Mesendoderm (in vitro differentiated cells): Measurements from ENCODE around the gene MUC15.
"Not testable (repeated sequence)": the region's sequence is repeated elsewhere in the genome, so short reads cannot be mapped to it uniquely, and the experiment has no call there.

Source experiments
- DNase-seq: peaks from one replicate; pipeline ENCODE4 v3.0.0; 2013
- H2AK5ac ChIP-seq: 2 replicates; pipeline ENCODE4 v1.6.1; 2013; ENCODE audit warnings: low read length, inconsistent platforms
- H2BK120ac ChIP-seq: 2 replicates; pipeline ENCODE4 v1.6.1; 2013; ENCODE audit warnings: low read depth, mild to moderate bottlenecking, low read length, moderate library complexity, mixed read lengths
- H2BK15ac ChIP-seq: replicated peaks from 2 replicates; pipeline ENCODE4 v1.6.1; 2013; ENCODE audit warnings: low read depth, mild to moderate bottlenecking, moderate library complexity
- H2BK5ac ChIP-seq: 2 replicates; pipeline ENCODE4 v1.6.1; 2013; ENCODE audit warnings: low read length, inconsistent platforms
- H3K18ac ChIP-seq: 2 replicates; pipeline ENCODE4 v1.6.1; 2013; ENCODE audit warnings: mild to moderate bottlenecking, low read length, mixed read lengths
- H3K23ac ChIP-seq: one replicate; pipeline ENCODE4 v1.6.1; 2013; ENCODE audit warnings: low read length
- H3K27ac ChIP-seq: 2 replicates; pipeline ENCODE4 v1.5.1; 2013; ENCODE audit warnings: low read depth, mild to moderate bottlenecking, inconsistent platforms, low read length, moderate library complexity
- H3K27me3 ChIP-seq: 2 replicates; pipeline ENCODE4 v1.6.1; 2013; ENCODE audit warnings: low read length, control low read depth, mild to moderate bottlenecking, inconsistent platforms; ENCODE audit not compliant: insufficient read depth, poor library complexity
- H3K36me3 ChIP-seq: 2 replicates; pipeline ENCODE4 v1.6.1; 2013; ENCODE audit warnings: low read length, inconsistent platforms; ENCODE audit not compliant: control insufficient read depth, insufficient read depth
- H3K4ac ChIP-seq: one replicate; pipeline ENCODE4 v1.6.1; 2013; ENCODE audit warnings: low read depth, mild to moderate bottlenecking, low read length, moderate library complexity
- H3K4me1 ChIP-seq: 2 replicates; pipeline ENCODE4 v1.6.1; 2013; ENCODE audit warnings: low read depth, low read length, inconsistent platforms; ENCODE audit not compliant: control insufficient read depth
- H3K4me2 ChIP-seq: 2 replicates; pipeline ENCODE4 v1.6.1; 2013; ENCODE audit warnings: low read length
- H3K4me3 ChIP-seq: 2 replicates; pipeline ENCODE4 v1.5.1; 2013; ENCODE audit warnings: mild to moderate bottlenecking, low read length
- H3K56ac ChIP-seq: one replicate; pipeline ENCODE4 v1.6.1; 2013; ENCODE audit warnings: low read length
- H3K79me1 ChIP-seq: 2 replicates; pipeline ENCODE4 v1.6.1; 2013; ENCODE audit warnings: low read length, inconsistent platforms
- H3K79me2 ChIP-seq: 2 replicates; pipeline ENCODE4 v1.6.1; 2013; ENCODE audit warnings: mild to moderate bottlenecking, low read length; ENCODE audit not compliant: control insufficient read depth, insufficient read depth
- H3K9ac ChIP-seq: 2 replicates; pipeline ENCODE4 v1.6.1; 2013; ENCODE audit warnings: low read length, inconsistent platforms
- H4K5ac ChIP-seq: one replicate; pipeline ENCODE4 v1.6.1; 2013; ENCODE audit warnings: low read length
- H4K8ac ChIP-seq: one replicate; pipeline ENCODE4 v1.6.1; 2013; ENCODE audit warnings: low read depth, mild to moderate bottlenecking, control low read depth, low read length, moderate library complexity
- WGBS: extraction: QIAGEN DNeasy Blood & Tissue Kit; methylation state at CpG from one replicate; pipeline ENCODE4 v1.1.7; 2013; ENCODE audit warnings: low lambda C conversion rate, missing lambda C conversion rate; ENCODE audit not compliant: insufficient coverage; ENCODE audit errors: extremely low coverage; 5-methylcytosine and 5-hydroxymethylcytosine counted together

MUC15 gene

GRCh38 chr11:26597049-26597689 lies 25.1 kb upstream of the MUC15 start:
- not testable (repeated sequence) for H3K4me3 ChIP-seq, H3K36me3 ChIP-seq
- no CpG with 5 or more reads among the region's 20 CpGs for WGBS

DNA sequence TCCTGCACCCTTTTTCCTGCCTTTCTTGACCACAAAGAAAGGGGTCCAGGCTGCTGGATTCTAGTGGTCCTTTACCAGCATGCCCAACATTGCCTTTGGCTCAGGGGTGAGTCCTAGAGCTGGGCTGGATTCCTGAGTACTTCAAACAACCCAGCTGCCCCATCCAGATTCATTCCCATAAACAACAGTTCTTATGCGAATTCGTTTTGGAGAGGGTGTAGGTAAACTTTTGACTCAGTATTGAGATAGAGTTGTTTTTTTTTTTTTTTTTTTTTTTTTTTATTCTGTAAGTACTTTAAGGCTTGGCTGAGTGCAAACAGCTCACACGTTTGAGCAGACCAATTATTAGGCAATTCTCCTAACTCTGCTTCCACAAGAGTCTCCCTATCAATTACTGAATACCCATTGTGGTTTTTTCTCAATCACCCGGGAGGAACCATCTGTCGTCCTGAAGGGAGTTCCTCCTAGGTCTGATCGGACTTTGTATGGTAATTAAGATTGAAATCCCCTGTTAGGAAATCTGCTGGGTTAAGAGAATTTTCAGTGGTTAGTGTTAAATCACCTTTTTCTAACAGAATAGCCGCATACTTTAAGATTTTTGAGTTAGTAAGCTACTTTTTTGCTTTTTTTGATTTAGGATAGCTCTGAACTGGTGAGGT lies 23.3 kb upstream of the MUC15 start:
- H3K56ac ChIP-seq, result peak overlapping the region; percentile 15
- H3K23ac ChIP-seq, H3K4me1 ChIP-seq, H3K4ac ChIP-seq, H4K5ac ChIP-seq, H3K4me3 ChIP-seq, H3K27ac ChIP-seq, H3K27me3 ChIP-seq, H2BK15ac ChIP-seq, H4K8ac ChIP-seq, H2BK5ac ChIP-seq, H3K79me2 ChIP-seq, H2AK5ac ChIP-seq, H3K9ac ChIP-seq, H3K4me2 ChIP-seq, H3K79me1 ChIP-seq, H3K36me3 ChIP-seq: not testable (repeated sequence)
- H2BK120ac ChIP-seq, result peak overlapping the region; percentile 38
- peak; percentile 53 for DNase-seq
- peak overlapping the region; percentile 51 for H3K18ac ChIP-seq
- no CpG with 5 or more reads among the region's 7 CpGs for WGBS

More at GRCh38 chr11:26597049-26597689, 25.1 kb upstream of the MUC15 start:
- H2BK15ac ChIP-seq, H3K9ac ChIP-seq, H3K79me2 ChIP-seq, H3K79me1 ChIP-seq, H3K4me2 ChIP-seq, H3K18ac ChIP-seq, H2AK5ac ChIP-seq, H3K23ac ChIP-seq, H3K56ac ChIP-seq, H4K8ac ChIP-seq, H2BK120ac ChIP-seq, H3K27ac ChIP-seq, H2BK5ac ChIP-seq, H4K5ac ChIP-seq, H3K27me3 ChIP-seq, DNase-seq, H3K4me1 ChIP-seq, H3K4ac ChIP-seq: not testable (repeated sequence)

DNA sequence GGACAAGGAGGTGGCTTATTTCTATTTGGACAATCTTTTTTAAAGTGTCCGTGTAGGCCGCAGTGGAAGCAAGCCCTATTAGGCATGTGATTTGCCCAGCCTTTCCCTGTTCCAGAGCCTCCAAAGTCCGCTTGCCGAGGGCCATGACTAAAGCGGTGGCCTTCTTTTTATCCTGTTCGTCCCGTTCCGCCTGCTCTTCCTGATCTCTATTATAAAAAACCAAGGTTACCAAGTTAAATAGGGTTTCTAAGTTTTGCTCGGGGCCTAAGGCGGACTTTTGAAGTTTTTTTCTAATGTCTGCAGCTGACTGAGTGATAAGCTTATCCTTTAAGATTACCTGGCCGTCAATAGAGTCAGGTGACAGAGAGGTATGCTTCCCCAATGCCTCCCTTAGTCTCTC lies 21.6 kb upstream of the MUC15 start:
- DNase-seq, result no peak
- Histone ChIP-seq H3K9ac (no peak overlapping the region), H3K27me3 (no peaks in the 10 kb centered on the region), H3K36me3 (no peaks in the 10 kb centered on the region), H3K4ac (no peak overlapping the region), H4K8ac (no peak overlapping the region), H3K79me1 (no peaks in the 10 kb centered on the region), H3K18ac (no peak overlapping the region), H2BK5ac (no peak overlapping the region), H3K79me2 (no peaks in the 10 kb centered on the region), H3K4me2 (no peak overlapping the region), H2AK5ac (no peak overlapping the region), H2BK120ac (no peak overlapping the region), H3K4me1 (no peaks in the 10 kb centered on the region), H3K56ac (no peak overlapping the region), H3K27ac (no peak overlapping the region), H3K4me3 (no peak overlapping the region), H4K5ac (no peak overlapping the region), H2BK15ac (no peak overlapping the region), H3K23ac (no peak overlapping the region)
- WGBS, result no CpG with 5 or more reads among the region's 11 CpGs

GRCh38 chr11:26587073-26587472 lies 15.0 kb upstream of the MUC15 start:
- H4K5ac ChIP-seq, result no peak overlapping the region
- H3K23ac ChIP-seq, result no peak overlapping the region
- no peak overlapping the region for H3K4me2 ChIP-seq
- no peak overlapping the region for H2BK5ac ChIP-seq
- DNase-seq, result no peak
- H3K4ac ChIP-seq, result no peak overlapping the region
- H3K79me2 ChIP-seq, result no peaks in the 10 kb centered on the region
- no peak overlapping the region for H3K9ac ChIP-seq
- H3K36me3 ChIP-seq, result no peaks in the 10 kb centered on the region
- no peaks in the 10 kb centered on the region for H3K79me1 ChIP-seq
- no peaks in the 10 kb centered on the region for H3K4me1 ChIP-seq
- no peak overlapping the region for H3K4me3 ChIP-seq
- H3K56ac ChIP-seq, result no peak overlapping the region
- no peak overlapping the region for H2BK120ac ChIP-seq
- no peak overlapping the region for H2AK5ac ChIP-seq
- H2BK15ac ChIP-seq, result no peak overlapping the region
- H4K8ac ChIP-seq, result no peak overlapping the region
- H3K27ac ChIP-seq, result no peak overlapping the region
- WGBS, result no CpG with 5 or more reads among the region's 2 CpGs
- no peak overlapping the region for H3K18ac ChIP-seq
- no peaks in the 10 kb centered on the region for H3K27me3 ChIP-seq

DNA sequence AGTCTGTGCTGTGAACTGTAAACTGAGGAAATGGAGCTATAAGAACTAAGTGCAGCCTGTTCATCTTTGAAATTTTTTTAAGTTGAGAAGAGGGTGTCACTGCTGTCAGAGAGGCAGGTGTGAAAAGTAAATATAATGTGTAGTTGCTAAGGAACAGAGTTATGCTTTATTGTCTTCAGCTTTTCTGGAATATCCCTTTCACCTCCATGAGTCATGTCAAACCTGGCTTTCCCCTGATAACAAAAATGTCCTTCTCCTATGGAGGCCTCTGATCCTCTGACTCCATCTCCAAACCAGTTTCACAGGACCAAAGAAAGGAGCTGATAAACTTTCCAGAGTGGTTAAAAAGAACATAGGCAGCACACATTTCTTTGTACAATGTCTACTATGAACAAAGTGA lies 12.8 kb upstream of the MUC15 start:
- Histone ChIP-seq H2BK120ac (no peak overlapping the region), H3K23ac (no peak overlapping the region), H3K27me3 (no peaks in the 10 kb centered on the region), H3K56ac (no peak overlapping the region), H3K18ac (no peak overlapping the region), H3K4me3 (no peak overlapping the region), H3K9ac (no peak overlapping the region), H3K27ac (no peak overlapping the region), H3K79me1 (no peaks in the 10 kb centered on the region), H3K36me3 (no peaks in the 10 kb centered on the region), H3K4me1 (no peaks in the 10 kb centered on the region), H2AK5ac (no peak overlapping the region), H2BK5ac (no peak overlapping the region), H2BK15ac (no peak overlapping the region), H3K4me2 (no peak overlapping the region), H4K5ac (no peak overlapping the region), H4K8ac (no peak overlapping the region), H3K4ac (no peak overlapping the region), H3K79me2 (no peaks in the 10 kb centered on the region)
- DNase-seq, result no peak

DNA sequence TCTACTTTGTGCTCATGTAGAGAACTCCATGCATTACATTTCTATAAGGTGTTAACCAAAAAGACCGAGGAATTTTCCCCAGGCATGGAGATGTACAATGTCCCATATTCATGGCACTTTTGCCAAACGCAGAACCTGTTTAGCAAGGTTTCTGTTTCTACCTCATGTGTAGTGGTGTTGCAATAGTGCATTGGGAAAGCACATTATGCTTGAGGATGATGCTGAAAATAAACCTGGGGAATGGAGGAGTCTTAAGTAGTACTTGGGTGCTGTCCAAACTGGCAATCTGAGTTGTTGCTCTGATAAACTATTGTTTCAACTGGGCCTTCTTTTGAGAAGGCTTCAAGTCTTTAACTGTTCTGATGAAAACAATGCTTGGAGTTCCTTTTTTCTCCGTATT lies 11.5 kb upstream of the MUC15 start:
- Histone ChIP-seq H3K79me2 (no peaks in the 10 kb centered on the region), H3K4me3 (no peak overlapping the region), H4K8ac (no peak overlapping the region), H2BK15ac (no peak overlapping the region), H3K4ac (no peak overlapping the region), H3K27ac (no peak overlapping the region), H3K4me1 (no peaks in the 10 kb centered on the region), H2BK120ac (no peak overlapping the region), H3K4me2 (no peak overlapping the region), H3K18ac (no peak overlapping the region), H3K79me1 (no peaks in the 10 kb centered on the region), H2BK5ac (no peak overlapping the region), H2AK5ac (no peak overlapping the region), H3K27me3 (no peaks in the 10 kb centered on the region), H3K56ac (no peak overlapping the region), H3K9ac (no peak overlapping the region), H3K36me3 (no peaks in the 10 kb centered on the region), H3K23ac (no peak overlapping the region), H4K5ac (no peak overlapping the region)
- no CpG with 5 or more reads among the region's 3 CpGs for WGBS
- no peak for DNase-seq
